Neural cell (in vitro differentiated cells): ENCODE data around the gene APOBEC3G.

Experiments used
- MXI1 ChIP-seq: fragments of 450-650 bp; conservative IDR thresholded peaks from 2 replicates; pipeline ENCODE4 v1.6.1; 2014; ENCODE audit warnings: antibody characterized with exemption, mild to moderate bottlenecking; ENCODE audit not compliant: poor library complexity, severe bottlenecking
- RAD21 ChIP-seq: fragments of 450-650 bp; conservative IDR thresholded peaks from 2 replicates; pipeline ENCODE4 v1.6.1; 2014; ENCODE audit warnings: antibody characterized with exemption, mild to moderate bottlenecking, moderate library complexity
- TF ChIP-seq, protein P1 (sequence below): fragments of 450-650 bp; IDR thresholded peaks from 2 replicates; pipeline ENCODE4 v1.5.1; 2014; ENCODE audit warnings: antibody characterized with exemption, mild to moderate bottlenecking, moderate library complexity; ENCODE audit not compliant: poor library complexity, severe bottlenecking

DNA sequence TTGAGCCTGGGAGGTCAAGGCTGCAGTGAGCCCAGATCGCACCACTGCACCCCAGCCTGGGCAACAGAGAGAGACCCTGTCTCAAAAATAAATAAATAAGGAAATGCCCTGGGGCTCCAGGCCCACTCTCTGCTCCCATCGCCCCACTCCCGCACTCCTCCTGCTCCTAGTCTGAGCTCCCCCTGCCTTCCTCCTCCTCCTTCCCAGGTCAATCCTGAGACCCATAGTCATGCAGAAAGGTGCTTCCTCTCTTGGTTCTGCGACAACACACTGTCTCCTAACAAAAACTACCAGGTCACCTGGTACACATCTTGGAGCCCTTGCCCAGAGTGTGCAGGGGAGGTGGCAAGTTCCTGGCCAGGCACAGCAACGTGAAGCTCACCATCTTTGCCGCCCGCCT is 6.9 kb upstream of the APOBEC3G start:
- TF ChIP-seq, protein P1, sequence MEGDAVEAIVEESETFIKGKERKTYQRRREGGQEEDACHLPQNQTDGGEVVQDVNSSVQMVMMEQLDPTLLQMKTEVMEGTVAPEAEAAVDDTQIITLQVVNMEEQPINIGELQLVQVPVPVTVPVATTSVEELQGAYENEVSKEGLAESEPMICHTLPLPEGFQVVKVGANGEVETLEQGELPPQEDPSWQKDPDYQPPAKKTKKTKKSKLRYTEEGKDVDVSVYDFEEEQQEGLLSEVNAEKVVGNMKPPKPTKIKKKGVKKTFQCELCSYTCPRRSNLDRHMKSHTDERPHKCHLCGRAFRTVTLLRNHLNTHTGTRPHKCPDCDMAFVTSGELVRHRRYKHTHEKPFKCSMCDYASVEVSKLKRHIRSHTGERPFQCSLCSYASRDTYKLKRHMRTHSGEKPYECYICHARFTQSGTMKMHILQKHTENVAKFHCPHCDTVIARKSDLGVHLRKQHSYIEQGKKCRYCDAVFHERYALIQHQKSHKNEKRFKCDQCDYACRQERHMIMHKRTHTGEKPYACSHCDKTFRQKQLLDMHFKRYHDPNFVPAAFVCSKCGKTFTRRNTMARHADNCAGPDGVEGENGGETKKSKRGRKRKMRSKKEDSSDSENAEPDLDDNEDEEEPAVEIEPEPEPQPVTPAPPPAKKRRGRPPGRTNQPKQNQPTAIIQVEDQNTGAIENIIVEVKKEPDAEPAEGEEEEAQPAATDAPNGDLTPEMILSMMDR, result no peak
- no peak for TF ChIP-seq MXI1
- no peak for TF ChIP-seq RAD21
